Nephron progenitor cell (in vitro differentiated cells): ENCODE data around the gene FAR2.
A peak's percentile ranks its signal among the peaks of the same experiment; 100 is the strongest.

ENCODE experiments used
- DNase-seq: peaks from one replicate; pipeline ENCODE4 v3.0.0; 2021
- H3K27ac Mint-ChIP-seq: 2 replicates; pipeline ENCODE4 v1.8.0; 2021; ENCODE audit warnings: mild to moderate bottlenecking, moderate library complexity, mixed read lengths
- H3K27me3 Mint-ChIP-seq: 2 replicates; pipeline ENCODE4 v1.8.0; 2021; ENCODE audit warnings: mild to moderate bottlenecking, low read depth, mixed read lengths; ENCODE audit not compliant: poor library complexity
- H3K36me3 Mint-ChIP-seq: 2 replicates; pipeline ENCODE4 v1.8.0; 2021; ENCODE audit warnings: low read depth, mixed read lengths
- H3K4me1 Mint-ChIP-seq: 2 replicates; pipeline ENCODE4 v1.8.0; 2021; ENCODE audit warnings: mixed read lengths
- H3K4me3 Mint-ChIP-seq: 2 replicates; pipeline ENCODE4 v1.8.0; 2021; ENCODE audit warnings: mild to moderate bottlenecking, moderate library complexity, mixed read lengths
- H3K9me3 Mint-ChIP-seq: 2 replicates; pipeline ENCODE4 v1.8.0; 2021; ENCODE audit warnings: mild to moderate bottlenecking, moderate library complexity, mixed read lengths
- CTCF ChIP-seq: fragments of 200-600 bp; sonication (generic); IDR thresholded peaks from 2 replicates; pipeline ENCODE4 v1.5.0; 2021; ENCODE audit warnings: antibody characterized with exemption

FAR2 gene

GRCh38 chr12:29316752-29317151 is 167.7 kb downstream of the FAR2 start:
- Mint-ChIP-seq H3K36me3 (peaks cover 12% of the 10 kb centered on the region), H3K9me3 (no peaks in the 10 kb centered on the region), H3K4me3 (no peak overlapping the region), H3K27ac (peak overlapping the region; percentile 14), H3K4me1 (no peaks in the 10 kb centered on the region), H3K27me3 (no peaks in the 10 kb centered on the region)
- TF ChIP-seq CTCF = no peak
- no peak for DNase-seq

GRCh38 chr12:29317556-29318363 is 168.7 kb downstream of the FAR2 start:
- Mint-ChIP-seq H3K9me3 (peaks cover 8% of the 10 kb centered on the region), H3K4me1 (no peaks in the 10 kb centered on the region), H3K27me3 (no peaks in the 10 kb centered on the region), H3K36me3 (peaks cover 22% of the 10 kb centered on the region), H3K4me3 (no peak overlapping the region), H3K27ac (no peak overlapping the region)
- peak; percentile 9 for DNase-seq
- TF ChIP-seq CTCF = peak; percentile 53

- no peak for DNase-seq
Measured at GRCh38 chr12:29320295-29321085, 171.4 kb downstream of the FAR2 start.

DNA sequence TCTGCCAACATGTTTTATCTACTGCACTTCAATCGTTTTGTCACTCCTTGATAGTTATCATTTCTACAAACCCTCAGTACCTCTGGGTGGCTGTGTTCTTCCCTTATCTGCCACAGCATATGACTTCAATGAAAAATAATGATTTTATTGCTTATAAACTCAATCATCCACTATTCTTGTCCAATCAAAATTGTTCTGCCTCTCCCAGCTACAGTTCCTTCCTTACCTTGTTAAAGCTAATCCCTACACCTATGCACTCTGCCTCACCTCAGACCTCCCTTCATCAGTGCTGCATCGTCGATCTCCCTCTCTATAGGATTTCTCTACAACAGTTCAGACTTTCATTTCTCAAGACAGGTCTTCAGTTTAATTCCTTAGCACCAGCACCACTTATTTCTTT is 173.1 kb downstream of the FAR2 start:
- H3K4me3 Mint-ChIP-seq = no peak overlapping the region
- DNase-seq = no peak
- TF ChIP-seq CTCF = no peak
- peaks cover 5% of the 10 kb centered on the region for H3K27me3 Mint-ChIP-seq
- peaks cover 57% of the 10 kb centered on the region for H3K36me3 Mint-ChIP-seq
- H3K4me1 Mint-ChIP-seq = no peaks in the 10 kb centered on the region
- H3K9me3 Mint-ChIP-seq = peaks cover 44% of the 10 kb centered on the region
- H3K27ac Mint-ChIP-seq = no peak overlapping the region

More at GRCh38 chr12:29320295-29321085, 171.4 kb downstream of the FAR2 start:
- Mint-ChIP-seq H3K36me3 (peaks cover 47% of the 10 kb centered on the region), H3K9me3 (peaks cover 33% of the 10 kb centered on the region), H3K27me3 (peaks cover 5% of the 10 kb centered on the region), H3K4me3 (no peak overlapping the region), H3K27ac (no peak overlapping the region), H3K4me1 (no peaks in the 10 kb centered on the region)
- TF ChIP-seq CTCF = no peak

- Mint-ChIP-seq H3K36me3 (peaks cover 21% of the 10 kb centered on the region), H3K4me3 (no peak overlapping the region), H3K4me1 (no peaks in the 10 kb centered on the region), H3K9me3 (peaks cover 20% of the 10 kb centered on the region), H3K27ac (no peak overlapping the region), H3K27me3 (no peaks in the 10 kb centered on the region)
- no peak for DNase-seq
- TF ChIP-seq CTCF = no peak
Measured at GRCh38 chr12:29329411-29329810, 180.3 kb downstream of the FAR2 start.
